GM12878 (cell line): ENCODE measurements around the gene MUC13. TPM values are rescaled to one million over a fixed set of nuclear protein-coding genes. Genes with fewer than 3 reads are reported as not detected.

Source experiments
- ATAC-seq: fragments of 200-7000 bp; cut with Tn5 transposase; 3 replicates; pipeline ENCODE4 v1.9.1; 2020; ENCODE audit warnings: mild to moderate bottlenecking, moderate library complexity
- BruUV-seq: library from RNA; stranded (reverse); fragments of 400-500 nt; replicated peaks from 2 replicates; lab custom pipeline; 2021; lab: Mats Ljungman, UMichigan
- CTCF ChIA-PET: fragments of 300-600 bp; sonication (Branson Sonifier 250); formaldehyde crosslinking; extraction: SDS; loops from one replicate; lab custom pipeline; 2021; ENCODE audit warnings: inconsistent platforms; lab: Yijun Ruan, JAX
- POLR2A ChIA-PET: fragments of 350-600 bp; formaldehyde crosslinking; extraction: SDS; loops from one replicate; lab custom pipeline; 2021; ENCODE audit warnings: inconsistent platforms; lab: Charles Lee
- RAD21 ChIA-PET: fragments of 300-600 bp; sonication (Branson Sonifier 250); formaldehyde crosslinking; loops from one replicate; lab custom pipeline; 2023; ENCODE audit warnings: antibody characterized with exemption; ENCODE audit not compliant: unreplicated experiment; lab: Charles Lee
- SMC1A ChIA-PET: fragments of 300-600 bp; sonication (Branson Sonifier 250); formaldehyde crosslinking; loops from one replicate; lab custom pipeline; 2023; ENCODE audit not compliant: unreplicated experiment, uncharacterized antibody; lab: Charles Lee
- DNase-seq: peaks from one replicate; pipeline ENCODE4 v3.0.0-alpha.2; 2011; ENCODE audit warnings: low read depth, low spot score
- FAIRE-seq: peaks from 3 replicates; lab custom pipeline; 2011; peaks lifted over from hg19 to GRCh38; lab: Jason Lieb, UNC
- H2AFZ ChIP-seq: 2 replicates; pipeline ENCODE4 v1.6.0; 2011; ENCODE audit warnings: low read depth, low read length, control low read depth; ENCODE audit not compliant: control insufficient read depth
- H3K27ac ChIP-seq: 2 replicates; pipeline ENCODE4 v1.5.1; 2011; ENCODE audit warnings: control low read depth; ENCODE audit not compliant: control insufficient read depth, insufficient read depth
- H3K27me3 ChIP-seq, 2 experiments: replicated peaks in 1 of 2; 2 replicates each; pipeline versions ENCODE4 v1.6.0 to v1.6.1; 2011; ENCODE audit warnings: low read length in 1 of 2; ENCODE audit not compliant: control insufficient read depth in 2 of 2, insufficient read depth in 2 of 2
- H3K36me3 ChIP-seq, 2 experiments: 2 replicates each; pipeline ENCODE4 v1.5.1; 2011; ENCODE audit warnings: low read length in 1 of 2; ENCODE audit not compliant: control insufficient read depth in 2 of 2, insufficient read depth in 2 of 2
- H3K4me1 ChIP-seq: 2 replicates; pipeline ENCODE4 v1.6.1; 2011; ENCODE audit warnings: mild to moderate bottlenecking, low read length, moderate library complexity, mixed read lengths; ENCODE audit not compliant: control insufficient read depth, insufficient read depth
- H3K4me2 ChIP-seq: 2 replicates; pipeline ENCODE4 v1.6.0; 2011; ENCODE audit warnings: control low read depth; ENCODE audit not compliant: control insufficient read depth, insufficient read depth
- H3K4me3 ChIP-seq: fragments of 200-600 bp; sonication (generic); 2 replicates; pipeline ENCODE4 v1.5.1; 2016
- H3K79me2 ChIP-seq: 2 replicates; pipeline ENCODE4 v1.6.0; 2011; ENCODE audit warnings: low read length; ENCODE audit not compliant: control insufficient read depth, insufficient read depth
- H3K9ac ChIP-seq: 2 replicates; pipeline ENCODE4 v1.8.0; 2011; ENCODE audit warnings: low read length, control low read depth, mixed read lengths; ENCODE audit not compliant: control insufficient read depth, insufficient read depth
- H3K9me3 ChIP-seq: replicated peaks from 3 replicates; pipeline ENCODE4 v1.5.1; 2011; ENCODE audit warnings: mild to moderate bottlenecking, low read length; ENCODE audit not compliant: control insufficient read depth, insufficient read depth
- H4K20me1 ChIP-seq: 2 replicates; pipeline ENCODE4 v1.6.0; 2011; ENCODE audit not compliant: control insufficient read depth, insufficient read depth
- BRCA1 ChIP-seq: IDR thresholded peaks from 2 replicates; pipeline ENCODE4 v1.6.1; 2011; ENCODE audit warnings: low read depth, low read length, improper control_type of control experiment
- CREM ChIP-seq: IDR thresholded peaks from 2 replicates; pipeline ENCODE4 v1.6.1; 2014; ENCODE audit warnings: antibody characterized with exemption, low read depth
- FOXK2 ChIP-seq: fragments of 450-650 bp; IDR thresholded peaks from 2 replicates; pipeline ENCODE4 v1.6.1; 2017; ENCODE audit warnings: mild to moderate bottlenecking, moderate library complexity
- HSF1 ChIP-seq: fragments of 150-350 bp; IDR thresholded peaks from 2 replicates; pipeline ENCODE4 v1.6.1; 2014; ENCODE audit warnings: mild to moderate bottlenecking, low read depth, low read length
- IKZF1 ChIP-seq: fragments of 450-650 bp; conservative IDR thresholded peaks from 2 replicates; pipeline ENCODE4 v1.6.1; 2017; ENCODE audit warnings: antibody characterized with exemption, mild to moderate bottlenecking
- NFYB ChIP-seq: IDR thresholded peaks from 2 replicates; pipeline ENCODE4 v1.6.1; 2011; ENCODE audit warnings: low read depth, mild to moderate bottlenecking, low read length, improper control_type of control experiment, moderate library complexity; ENCODE audit not compliant: insufficient read depth
- NKRF ChIP-seq: fragments of 450-650 bp; conservative IDR thresholded peaks from 2 replicates; pipeline ENCODE4 v1.6.1; 2017; ENCODE audit warnings: mild to moderate bottlenecking, moderate library complexity
- PAX8 ChIP-seq: fragments of 450-650 bp; IDR thresholded peaks from 2 replicates; pipeline ENCODE4 v1.6.1; 2017; ENCODE audit warnings: mild to moderate bottlenecking, moderate library complexity
- POLR2AphosphoS2 ChIP-seq: IDR thresholded peaks from 2 replicates; pipeline ENCODE4 v1.6.1; 2011; ENCODE audit warnings: low read depth, mild to moderate bottlenecking, low read length, improper control_type of control experiment, moderate library complexity
- SP1 ChIP-seq: IDR thresholded peaks from one replicate; pipeline ENCODE4 v1.6.1; 2011; ENCODE audit warnings: low read depth, low read length
- STAT3 ChIP-seq: IDR thresholded peaks from 2 replicates; pipeline ENCODE4 v1.6.1; 2011; ENCODE audit warnings: low read depth, low read length, improper control_type of control experiment
- USF1 ChIP-seq: IDR thresholded peaks from 2 replicates; pipeline ENCODE4 v1.6.1; 2011; ENCODE audit warnings: borderline replicate concordance, low read depth, mild to moderate bottlenecking, moderate library complexity, mixed read lengths, low read length; ENCODE audit not compliant: insufficient read depth; ENCODE audit errors: extremely low read length
- YBX1 ChIP-seq: fragments of 450-650 bp; IDR thresholded peaks from 2 replicates; pipeline ENCODE4 v1.6.1; 2016; ENCODE audit warnings: antibody characterized with exemption
- ZBED1 ChIP-seq: IDR thresholded peaks from 2 replicates; pipeline ENCODE4 v1.6.1; 2016; ENCODE audit warnings: borderline replicate concordance
- ZNF24 ChIP-seq: fragments of 450-650 bp; IDR thresholded peaks from 2 replicates; pipeline ENCODE4 v1.6.1; 2017; ENCODE audit warnings: antibody characterized with exemption, mild to moderate bottlenecking
- ZSCAN29 ChIP-seq: fragments of 450-650 bp; IDR thresholded peaks from 2 replicates; pipeline ENCODE4 v1.6.1; 2017; ENCODE audit warnings: mild to moderate bottlenecking, moderate library complexity
- ZZZ3 ChIP-seq: IDR thresholded peaks from 2 replicates; pipeline ENCODE4 v1.6.1; 2011; ENCODE audit warnings: low read depth; ENCODE audit not compliant: control insufficient read depth, insufficient read length
- WGBS: methylation state at CpG from one replicate; pipeline ENCODE4 v1.1.6; 2016; ENCODE audit warnings: low lambda C conversion rate; ENCODE audit not compliant: insufficient replicate concordance, insufficient coverage; ENCODE audit errors: missing lambda C conversion rate; 5-methylcytosine and 5-hydroxymethylcytosine counted together
- in situ Hi-C: fragments of 300-500 bp; cut with MboI; formaldehyde crosslinking; loops from 9 replicates; pipeline ENCODE4 v1.14.3; 2018; ENCODE audit warnings: mixed read lengths
- intact Hi-C: fragments of 100-400 bp; cut with micrococcal nuclease; formaldehyde crosslinking; loops from one replicate; pipeline ENCODE4 v1.14.2; 2022; ENCODE audit not compliant: unreplicated experiment
- polyA plus RNA-seq, 11 experiments: library from polyadenylated mRNA; depleted of rRNA in 4 of 11; unstranded in 6 of 11; stranded (reverse) in 5 of 11; fragments of >200 nt; fragmentation: Nextera tagmentation in 4 of 11; fragmentation: Illumina TruSeq in 1 of 11; extraction: Ambion mirVana in 4 of 11; extraction: Trizol in 1 of 11; gene quantifications; 1 replicate in 1 of 11; 2 replicates in 10 of 11; pipeline versions ENCODE4 v1.2.1 to v1.2.3, GENCODE V29; 2011 to 2016; ENCODE audit warnings: inconsistent platforms in 2 of 11, missing spikeins in 2 of 11, low read depth in 1 of 11
- total RNA-seq, 4 experiments: library from RNA; depleted of rRNA in 3 of 4; stranded (reverse); fragments of >200 nt in 3 of 4; fragmentation: Illumina TruSeq in 1 of 4; extraction: Trizol in 1 of 4; gene quantifications; 2 replicates each; pipeline versions ENCODE4 v1.2.1 to v1.2.3, GENCODE V29; 2013 to 2021
- TF ChIP-seq, protein P1 (sequence below): fragments of 450-650 bp; IDR thresholded peaks from 2 replicates; pipeline ENCODE4 v1.6.1; 2018; ENCODE audit warnings: borderline replicate concordance, mild to moderate bottlenecking; ENCODE audit not compliant: partially characterized antibody

Gene MUC13
- total and polyA plus RNA-seq, 10 of the 15 experiments (the other 5 are each of a cell fraction or from before 2014, with no cell fraction given): 0.27 to 60.1 (median 0.76) TPM

DNA sequence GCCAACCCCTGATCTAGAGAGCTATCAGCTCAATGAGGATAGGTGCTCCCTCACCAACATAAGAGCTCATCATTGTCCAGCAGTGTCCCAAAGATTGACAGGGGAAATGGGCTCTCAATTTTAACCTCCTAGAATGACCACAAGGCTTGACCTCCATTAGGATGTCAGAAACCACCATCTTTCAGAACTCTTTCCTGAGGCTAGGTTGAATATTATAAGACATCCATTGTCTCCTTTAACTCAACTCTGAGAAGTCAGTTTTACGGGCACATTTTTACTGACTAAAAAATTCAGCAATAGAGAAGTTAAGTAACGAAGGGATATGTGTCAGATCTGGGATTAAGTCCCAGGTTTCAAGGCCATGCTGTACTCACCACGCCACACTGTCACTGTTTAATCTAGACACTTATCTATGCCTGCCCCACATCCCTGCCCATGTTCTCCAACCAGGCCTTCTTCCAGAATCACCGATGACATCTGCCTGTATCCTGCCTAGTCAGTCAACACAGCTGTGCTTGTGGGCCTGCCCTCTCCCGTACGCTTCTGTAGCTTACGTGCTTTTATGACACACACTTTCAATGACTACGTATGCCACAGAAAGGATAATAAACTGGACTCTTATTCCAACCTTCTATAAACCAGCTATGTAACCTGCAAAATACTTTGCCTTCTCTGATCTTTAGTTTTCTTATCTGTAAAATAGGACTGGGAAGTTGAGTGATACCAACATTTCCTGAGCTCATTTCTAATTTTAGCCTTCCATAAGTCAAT is 17.1 kb upstream of the MUC13 start (continued):
- no peak for TF ChIP-seq NKRF
- no peak for TF ChIP-seq IKZF1
- no peak for TF ChIP-seq YBX1
- TF ChIP-seq BRCA1: no peak
- no peak for TF ChIP-seq POLR2AphosphoS2
- TF ChIP-seq STAT3: no peak
- no peak for TF ChIP-seq NFYB

- no peaks in the 10 kb centered on the region for H3K36me3 ChIP-seq
- H3K4me2 ChIP-seq: no peak overlapping the region
- SMC1A ChIA-PET: no interaction called here
- H3K4me3 ChIP-seq: no peak overlapping the region
- no peak overlapping the region for H2AFZ ChIP-seq
- no peaks in the 10 kb centered on the region; a peak in 1 of 4 replicates for H3K27me3 ChIP-seq
- no peaks in the 10 kb centered on the region for H3K4me1 ChIP-seq
- DNase-seq (no peak), ATAC-seq (no peak), FAIRE-seq (no peak)
- H3K9me3 ChIP-seq: no peaks in the 10 kb centered on the region
- no TSS peak for BruUV-seq
- CTCF ChIA-PET: no interaction called here
- RAD21 ChIA-PET: no interaction called here
- intact Hi-C loops: no loop called here
- no peak overlapping the region for H3K27ac ChIP-seq
- no peaks in the 10 kb centered on the region for H4K20me1 ChIP-seq
- POLR2A ChIA-PET: no interaction called here
- H3K79me2 ChIP-seq: no peaks in the 10 kb centered on the region
- H3K9ac ChIP-seq: no peak overlapping the region
- in situ Hi-C loops: no loop called here
- 58% methylated on average over 3 of the region's 3 CpGs for WGBS
- TF ChIP-seq ZBED1 (no peak), ZNF24 (no peak), ZSCAN29 (no peak), HSF1 (no peak), FOXK2 (no peak), CREM (no peak), SP1 (no peak), ZZZ3 (no peak), PAX8 (no peak), USF1 (no peak)
- TF ChIP-seq, protein P1, sequence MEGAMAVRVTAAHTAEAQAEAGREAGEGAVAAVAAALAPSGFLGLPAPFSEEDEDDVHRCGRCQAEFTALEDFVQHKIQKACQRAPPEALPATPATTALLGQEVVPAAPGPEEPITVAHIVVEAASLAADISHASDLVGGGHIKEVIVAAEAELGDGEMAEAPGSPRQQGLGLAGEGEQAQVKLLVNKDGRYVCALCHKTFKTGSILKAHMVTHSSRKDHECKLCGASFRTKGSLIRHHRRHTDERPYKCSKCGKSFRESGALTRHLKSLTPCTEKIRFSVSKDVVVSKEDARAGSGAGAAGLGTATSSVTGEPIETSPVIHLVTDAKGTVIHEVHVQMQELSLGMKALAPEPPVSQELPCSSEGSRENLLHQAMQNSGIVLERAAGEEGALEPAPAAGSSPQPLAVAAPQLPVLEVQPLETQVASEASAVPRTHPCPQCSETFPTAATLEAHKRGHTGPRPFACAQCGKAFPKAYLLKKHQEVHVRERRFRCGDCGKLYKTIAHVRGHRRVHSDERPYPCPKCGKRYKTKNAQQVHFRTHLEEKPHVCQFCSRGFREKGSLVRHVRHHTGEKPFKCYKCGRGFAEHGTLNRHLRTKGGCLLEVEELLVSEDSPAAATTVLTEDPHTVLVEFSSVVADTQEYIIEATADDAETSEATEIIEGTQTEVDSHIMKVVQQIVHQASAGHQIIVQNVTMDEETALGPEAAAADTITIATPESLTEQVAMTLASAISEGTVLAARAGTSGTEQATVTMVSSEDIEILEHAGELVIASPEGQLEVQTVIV: no peak
Observed at GRCh38 chr3:124950026-124950425, 15.5 kb upstream of the MUC13 start.
